ENCODE measurements around the gene CSNK1D.
"Not testable (repeated sequence)": the region's sequence is repeated elsewhere in the genome, so short reads cannot be mapped to it uniquely, and the experiment has no call there.

CSNK1D gene

DNA sequence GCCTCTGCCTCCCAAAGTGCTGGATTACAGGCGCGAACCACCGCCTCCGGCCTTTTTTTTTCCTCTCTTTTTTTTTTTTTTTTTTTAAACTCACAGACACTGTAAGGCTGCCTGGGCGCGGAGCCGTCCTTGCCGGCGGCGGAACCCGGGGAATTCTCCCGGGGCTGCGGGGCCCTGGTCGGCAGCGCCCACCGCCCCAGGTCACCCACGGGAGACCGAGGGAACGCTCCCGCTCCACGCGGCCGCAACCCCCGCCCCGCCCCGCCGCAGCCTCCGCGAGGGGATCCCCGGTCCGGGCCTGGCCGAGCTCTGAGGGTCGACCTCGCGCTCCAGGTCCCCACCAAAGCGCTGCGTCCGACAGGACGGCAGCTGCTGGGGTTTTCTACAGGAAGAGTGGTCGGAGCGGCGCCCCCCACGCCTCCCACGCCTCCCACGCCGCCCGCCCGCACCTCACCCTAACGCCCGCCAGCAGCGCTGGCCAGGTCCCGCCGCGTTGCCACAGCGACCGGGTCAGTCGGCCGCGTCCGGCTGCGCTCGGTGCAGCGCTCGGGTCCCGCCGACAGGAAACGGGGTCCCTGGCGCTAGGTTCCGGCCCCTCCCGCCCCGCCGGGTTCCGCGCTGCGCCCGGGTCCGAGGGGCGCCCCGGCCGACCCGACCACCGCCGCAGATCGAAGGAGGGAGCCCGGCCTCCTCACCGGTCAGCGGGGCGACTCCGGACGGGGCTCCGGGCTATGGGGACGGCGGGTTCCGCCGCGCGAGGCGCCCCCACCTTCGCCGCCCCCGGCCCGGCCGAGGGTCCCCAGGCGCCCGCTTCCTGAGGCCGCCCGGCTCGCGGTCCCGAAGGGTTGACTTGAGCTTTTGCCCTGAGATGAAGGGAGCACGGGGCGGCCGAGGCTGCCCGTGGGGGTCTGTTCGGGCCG lies 60.9 kb downstream of the CSNK1D start, which contains the start of gene CCDC57:
Gene CCDC57, minus strand, starts transcription at position 512 of the 920 bp plus-strand sequence. CDS start 10,898 bp downstream, outside the sequence.
- peak; percentile 83 for DNase-seq

DNA sequence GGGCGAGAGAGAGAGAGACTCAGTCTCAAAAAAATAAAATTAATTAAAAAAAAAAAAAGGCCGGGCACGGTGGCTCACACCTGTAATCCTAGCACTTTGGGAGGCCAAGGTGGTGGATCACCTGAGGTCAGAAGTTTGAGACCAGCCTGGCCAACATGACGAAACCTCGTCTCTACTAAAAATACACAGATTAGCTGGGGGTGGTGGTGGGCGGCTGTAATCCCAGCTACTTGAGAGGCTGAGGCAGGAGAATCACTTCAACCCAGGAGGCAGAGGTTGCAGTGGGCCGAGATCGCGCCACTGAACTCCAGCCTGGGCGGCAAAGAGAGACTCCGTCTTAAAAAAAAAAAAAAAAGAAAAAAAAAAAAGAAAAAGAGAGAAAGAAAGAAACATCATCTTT lies 62.8 kb downstream of the CSNK1D start:
- DNase-seq, result not testable (repeated sequence)

DNA sequence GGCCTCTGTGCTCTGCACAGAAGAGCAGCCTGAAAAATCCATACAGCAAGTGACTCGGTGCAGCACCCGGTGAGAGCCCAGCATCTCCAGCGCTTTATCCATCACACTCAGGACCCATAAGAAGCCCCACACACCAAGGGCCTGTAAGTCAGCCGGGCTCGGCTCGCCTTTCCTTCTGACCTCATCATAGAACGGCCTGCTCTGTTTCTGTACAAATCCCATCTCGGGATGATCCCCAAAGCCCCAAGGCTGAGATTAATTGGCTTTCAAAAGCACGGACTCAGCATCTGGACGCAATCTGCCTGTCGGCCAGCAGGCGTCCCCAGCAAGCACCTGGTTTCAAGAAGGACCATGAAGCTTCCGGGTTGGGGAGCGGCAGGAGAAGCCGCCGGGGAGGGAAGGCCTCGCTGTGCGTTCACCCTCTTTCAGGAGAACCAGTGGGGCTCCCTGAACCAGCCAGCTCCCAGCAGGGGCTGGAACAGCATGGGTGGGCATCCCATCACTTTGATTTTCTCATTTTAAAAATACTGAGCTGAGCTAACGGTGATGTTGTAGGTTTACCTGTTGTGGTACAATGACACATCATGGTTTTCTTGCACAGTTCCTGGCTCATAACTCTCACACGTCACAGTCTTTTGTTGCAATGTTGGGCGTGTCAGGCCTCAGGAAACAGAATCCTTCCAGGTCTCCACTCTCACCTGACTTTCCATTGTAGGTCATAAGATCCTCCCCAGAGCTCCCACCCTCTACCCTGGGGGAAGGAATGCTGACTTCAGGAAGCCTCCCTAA lies 67.6 kb downstream of the CSNK1D start:
- DNase-seq, result peak; percentile 86

DNA sequence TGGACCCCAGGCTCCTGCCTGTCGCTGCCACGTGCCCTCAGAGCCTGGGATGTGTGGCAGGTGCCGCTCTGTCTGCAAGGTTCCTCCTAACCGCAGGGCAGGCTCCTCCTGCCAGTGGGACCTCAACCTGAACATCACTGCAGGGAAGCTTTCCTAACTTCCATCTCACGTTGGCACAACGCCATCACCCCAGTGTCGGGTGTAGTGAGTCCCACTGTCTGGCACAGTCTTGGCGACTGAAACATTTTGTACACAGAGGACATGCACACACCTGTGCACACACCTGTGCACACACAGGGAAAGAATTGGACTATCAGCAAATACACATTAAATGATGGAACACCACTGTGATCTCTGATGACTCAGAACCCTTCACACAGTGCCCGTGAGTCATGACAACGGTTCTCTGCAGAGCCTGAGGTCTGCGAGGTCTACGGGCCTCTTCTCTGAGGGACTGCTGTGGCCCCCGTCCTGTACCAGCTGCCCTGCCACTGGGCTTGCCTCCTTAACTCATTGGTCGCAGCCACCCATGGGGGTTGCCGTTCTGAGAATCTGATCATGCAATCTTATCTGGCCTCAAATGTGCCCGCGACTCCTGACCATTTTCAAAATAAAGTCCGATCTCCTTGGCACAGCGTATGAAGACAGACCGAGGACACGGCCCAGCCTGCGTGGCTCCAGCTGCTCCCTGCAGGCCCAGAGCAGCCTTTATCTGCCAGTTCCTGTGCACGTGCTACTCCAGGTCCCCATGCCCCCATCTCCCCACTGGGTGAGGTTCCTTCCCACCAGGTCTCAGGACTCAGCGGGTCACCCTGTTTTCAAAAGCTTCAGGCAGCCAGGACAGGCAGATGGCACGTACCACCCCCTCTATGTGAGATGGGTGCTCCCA lies 68.4 kb downstream of the CSNK1D start:
- DNase-seq, result peak; percentile 51

DNA sequence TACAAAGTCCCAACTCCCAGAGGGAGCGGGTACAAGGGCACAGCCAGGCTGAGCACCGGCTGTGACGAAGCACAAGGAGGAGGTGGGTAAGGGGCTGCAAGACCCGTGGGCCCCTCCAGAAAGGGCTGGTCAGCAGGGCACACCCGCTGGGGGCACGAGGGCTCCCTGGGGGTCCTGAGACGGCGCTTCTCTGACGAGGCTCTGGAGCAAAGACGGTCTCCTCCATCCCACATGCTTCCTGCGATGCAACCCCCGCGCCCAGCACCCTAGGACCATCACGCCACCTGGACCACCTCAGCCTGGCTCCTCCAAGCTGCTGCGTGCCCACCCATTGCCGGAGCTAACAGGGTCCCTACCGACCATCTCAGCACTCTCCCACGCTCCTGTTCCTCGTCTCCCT lies 69.6 kb downstream of the CSNK1D start:
- no peak for DNase-seq

DNA sequence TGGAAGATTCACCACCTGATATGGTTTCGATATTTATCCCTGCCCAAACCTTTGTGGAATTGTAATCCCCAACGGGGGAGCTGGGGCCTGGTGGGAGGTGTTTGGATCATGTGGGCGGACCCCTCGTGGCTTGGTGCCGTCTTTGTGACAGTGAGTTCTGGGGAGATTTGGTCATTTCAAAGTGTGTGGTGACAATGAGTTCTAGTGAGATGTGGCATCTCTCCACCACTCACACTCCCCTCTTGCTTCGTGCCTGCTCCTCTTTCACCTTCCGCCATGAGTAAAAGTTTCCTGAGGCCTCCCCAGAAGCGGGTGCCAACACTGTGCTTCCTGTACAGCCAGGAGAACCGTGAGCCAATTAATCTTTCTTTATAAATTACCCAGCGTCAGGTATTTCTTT lies 70.5 kb downstream of the CSNK1D start:
- no peak for DNase-seq

DNA sequence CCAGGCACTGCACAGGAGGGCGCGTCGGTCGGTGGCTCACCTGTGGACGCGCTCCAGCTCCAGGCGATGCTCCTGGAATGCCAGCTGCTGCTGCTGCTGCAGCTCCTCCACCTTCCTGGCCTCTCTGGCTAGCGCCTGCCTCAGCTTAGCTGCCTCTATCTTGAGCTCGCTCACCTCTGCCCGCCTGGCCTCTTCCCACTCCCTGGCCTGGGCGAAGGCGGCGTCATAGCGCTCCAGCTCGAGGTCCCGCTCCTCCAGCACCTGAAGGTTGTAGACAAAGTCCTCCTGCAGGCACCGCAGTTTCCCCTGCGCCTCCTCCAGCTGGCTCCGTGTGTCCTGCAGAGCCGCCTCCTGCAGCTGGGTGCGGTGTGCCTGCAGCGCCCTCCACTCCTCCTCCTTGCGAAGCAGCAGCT lies 72.0 kb downstream of the CSNK1D start:
- no peak for DNase-seq

DNA sequence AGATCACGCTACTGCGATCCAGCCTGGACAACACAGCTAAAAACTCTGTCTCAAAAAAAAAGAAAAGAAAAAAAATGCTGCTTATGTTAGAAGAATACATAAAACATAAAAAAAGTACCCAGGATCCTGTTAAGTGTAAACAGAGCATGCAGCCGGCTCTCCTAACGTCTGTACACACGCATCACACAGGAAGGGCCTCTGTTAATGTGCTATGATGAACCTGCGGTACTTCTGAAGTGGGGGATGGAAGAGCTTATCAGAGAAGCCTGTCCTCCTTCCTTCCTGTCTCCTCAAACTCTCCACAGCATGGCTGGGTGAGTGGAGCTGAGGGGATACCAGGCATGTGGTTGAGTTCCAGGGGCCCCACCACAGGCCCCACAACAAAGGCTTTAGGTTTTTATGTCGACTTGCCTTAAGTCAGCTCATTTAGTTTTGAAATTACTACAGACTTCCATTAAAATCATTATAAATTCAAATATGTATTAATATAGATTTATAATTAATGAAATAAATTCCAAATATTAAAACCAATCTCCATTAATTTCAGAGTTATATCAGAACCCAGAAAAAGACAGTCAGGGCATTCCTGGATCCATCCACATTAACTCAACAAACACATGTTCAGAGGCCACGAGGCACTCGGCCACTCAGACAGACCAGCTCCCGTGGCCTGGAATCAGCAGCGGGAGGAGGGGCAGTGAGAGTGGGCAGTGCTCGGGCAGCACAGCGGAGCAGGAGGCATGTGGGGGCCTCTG lies 72.6 kb downstream of the CSNK1D start:
- no peak for DNase-seq

DNA sequence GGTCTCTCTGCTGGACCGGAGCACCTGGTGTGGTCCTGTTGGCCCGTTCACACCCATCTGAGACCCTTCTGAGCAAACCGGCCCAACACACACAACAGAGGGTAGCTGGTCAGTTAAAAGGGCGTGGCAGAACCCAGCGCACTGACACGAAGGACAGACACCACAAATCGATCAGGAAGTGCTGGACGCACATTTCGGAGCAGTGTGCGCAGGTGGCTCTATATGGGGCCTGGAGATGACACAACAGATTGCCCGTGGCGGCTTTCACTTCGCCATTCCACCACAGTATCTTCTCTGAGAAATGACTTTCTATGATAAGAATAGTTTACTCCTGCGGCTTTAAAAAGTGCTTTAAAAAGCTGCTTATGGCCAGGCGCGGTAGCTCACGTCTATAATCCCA lies 73.4 kb downstream of the CSNK1D start:
- no peak for DNase-seq

DNA sequence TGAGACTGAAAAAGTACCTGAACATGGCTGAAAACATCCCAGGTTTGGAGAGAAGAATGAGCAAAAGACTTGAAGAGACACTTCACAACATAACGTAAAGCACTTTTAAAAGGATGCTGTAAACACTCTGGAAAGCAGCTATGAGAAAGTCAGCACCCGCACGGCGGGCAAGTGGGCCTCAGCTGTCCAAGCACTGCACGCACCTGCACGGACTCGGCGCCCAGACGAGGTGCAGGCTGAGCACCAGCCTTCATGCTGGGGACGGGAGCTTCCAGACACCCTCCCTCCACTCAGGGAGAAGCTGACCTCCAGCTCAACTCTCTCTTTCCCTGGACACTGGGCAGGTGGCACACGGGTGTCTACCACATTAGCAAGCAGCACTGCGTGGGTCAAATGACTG lies 74.0 kb downstream of the CSNK1D start:
- DNase-seq, result no peak

DNA sequence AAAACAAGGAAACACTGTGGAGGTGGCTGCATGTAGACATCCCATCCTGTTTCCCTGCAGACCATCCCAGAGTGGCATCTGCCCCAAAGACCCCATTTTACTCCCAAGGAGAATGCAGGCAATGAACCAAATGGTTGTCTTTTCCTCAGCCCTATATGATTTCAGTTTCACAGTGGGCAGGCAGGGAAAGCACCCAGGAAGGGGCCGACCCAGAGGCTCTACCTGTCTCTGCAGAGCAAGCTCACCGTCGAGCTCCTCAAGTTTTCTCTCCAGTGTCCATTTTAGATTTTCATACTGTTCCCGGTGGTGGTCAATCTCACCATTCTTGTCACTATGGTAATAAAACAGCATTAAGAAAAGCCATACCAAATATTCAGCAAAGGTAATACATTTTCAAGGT lies 75.4 kb downstream of the CSNK1D start:
- DNase-seq, result no peak

DNA sequence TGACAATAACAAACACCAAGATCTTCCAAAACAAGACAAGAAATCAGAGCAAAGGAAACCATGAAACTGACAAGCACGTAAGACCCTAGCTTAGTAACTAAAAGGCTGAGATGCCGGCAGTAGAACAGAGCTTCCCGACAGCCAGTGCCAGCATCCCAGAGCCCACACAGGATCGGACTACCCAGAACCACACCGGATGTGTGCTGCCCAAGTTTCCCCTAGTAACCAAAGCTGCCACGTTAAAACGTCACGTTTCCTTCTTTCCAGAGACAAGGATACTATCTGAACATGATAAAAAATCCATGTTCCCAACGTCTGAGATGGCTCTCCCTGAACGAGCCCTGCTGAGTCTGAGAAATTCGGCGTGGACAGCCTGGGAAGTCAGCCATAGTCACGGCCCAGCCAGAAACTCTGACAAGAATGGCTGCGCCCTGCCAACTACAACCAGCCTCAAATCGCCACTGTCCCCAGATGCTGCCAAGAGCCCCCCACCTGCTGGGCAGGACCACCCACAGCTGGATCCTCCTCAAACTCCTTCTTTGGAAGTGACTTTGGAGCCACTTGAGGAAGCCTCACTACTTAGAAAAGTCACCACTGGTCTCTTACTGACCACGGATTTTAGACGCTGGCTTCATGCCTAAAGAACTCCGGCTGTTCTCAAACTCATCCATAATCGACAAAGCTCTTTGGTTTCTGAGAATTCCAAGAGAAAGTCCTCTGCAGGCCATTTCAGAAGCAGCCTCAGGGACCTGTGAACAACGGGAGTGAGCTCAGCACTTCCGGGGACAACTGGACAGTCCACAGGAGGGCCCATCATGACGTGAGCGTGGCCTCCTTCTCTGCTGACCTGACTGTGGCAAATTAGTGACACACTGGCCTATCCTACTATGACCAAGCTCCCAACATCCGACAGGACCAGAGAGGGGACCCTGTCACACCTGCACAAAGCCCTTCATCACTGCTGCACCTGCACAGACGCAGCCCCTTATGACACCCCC lies 77.5 kb downstream of the CSNK1D start:
- DNase-seq, result no peak

DNA sequence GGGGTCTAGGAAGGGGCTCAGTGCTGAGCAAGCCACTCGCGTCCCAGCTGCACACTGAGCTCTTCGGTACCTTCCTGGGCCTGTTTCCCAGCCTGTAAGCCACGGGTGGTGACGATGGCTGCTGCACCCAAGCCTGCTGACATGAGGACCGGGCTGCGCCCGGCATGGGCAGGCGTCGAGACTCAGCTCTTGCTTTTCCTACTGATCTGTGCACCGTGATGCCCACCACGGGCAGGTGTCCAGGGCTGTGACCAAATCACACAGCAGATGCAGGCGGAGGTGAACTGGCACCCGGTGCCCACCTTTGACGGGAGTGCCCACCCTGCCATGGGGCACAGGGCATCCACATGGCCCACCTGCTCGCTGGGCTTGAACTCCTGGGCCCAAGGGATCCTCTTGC lies 78.7 kb downstream of the CSNK1D start:
- no peak for DNase-seq

DNA sequence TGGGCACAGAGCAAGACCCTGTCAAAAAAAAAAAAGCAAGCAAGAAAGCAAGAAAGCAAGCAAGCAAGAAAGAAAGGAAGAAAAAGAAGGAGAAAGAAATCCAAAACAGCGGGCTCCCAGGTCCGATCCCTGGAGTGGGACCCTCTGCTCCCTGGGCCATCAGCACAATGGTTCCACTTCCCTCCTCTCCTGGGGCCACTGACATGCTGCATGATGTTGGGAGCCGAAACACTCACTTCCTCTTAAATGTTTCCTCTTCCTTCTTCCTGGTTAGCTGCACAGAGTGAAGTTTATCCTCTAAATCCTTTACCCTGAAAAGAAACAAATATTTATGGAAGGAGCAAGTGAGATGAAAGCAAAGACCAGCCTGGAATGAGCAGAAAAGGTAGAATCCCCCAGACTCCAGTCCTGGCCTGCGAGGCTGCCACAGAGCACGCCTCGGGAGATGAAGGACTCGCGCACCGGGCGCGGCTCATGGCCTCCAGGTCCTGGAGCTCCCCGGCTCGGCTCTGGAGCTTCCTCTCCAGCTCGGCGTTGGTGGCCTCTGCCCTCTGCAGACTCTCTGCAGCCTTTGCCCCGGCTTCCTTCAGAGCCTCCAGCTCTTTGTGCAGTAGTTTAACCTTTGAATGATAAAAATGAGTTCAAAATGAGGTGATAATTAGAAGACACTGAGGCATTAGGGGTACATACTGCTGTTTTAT lies 79.8 kb downstream of the CSNK1D start:
- no peak for DNase-seq

DNA sequence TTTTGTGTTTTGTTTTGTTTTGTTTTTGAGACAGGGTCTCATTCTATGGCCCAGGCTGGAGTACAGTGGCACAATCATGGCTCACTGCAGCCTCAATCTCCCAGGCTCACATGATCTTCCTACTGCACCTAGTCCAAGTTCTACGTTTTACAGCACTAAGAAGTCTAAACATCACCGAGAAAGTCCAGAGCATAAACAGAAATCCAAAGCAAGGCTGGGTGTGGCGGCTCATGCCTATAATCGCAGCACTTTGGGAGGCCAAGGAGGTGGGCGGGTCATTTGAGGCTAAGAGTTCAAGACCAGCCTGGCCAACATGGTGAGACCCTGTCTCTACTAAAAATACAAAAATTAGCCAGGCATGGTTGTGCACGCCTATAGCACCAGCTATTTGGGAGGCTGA lies 80.5 kb downstream of the CSNK1D start:
- DNase-seq, result not testable (repeated sequence)

Data from fibroblast of skin of scalp (primary cell).